Measurements from ENCODE around the gene VARS2. TPM values are rescaled to one million over a fixed set of nuclear protein-coding genes. Genes with fewer than 3 reads are reported as not detected.

Gene VARS2
- total RNA-seq, 6 experiments from 2014 or later: 15.3 to 18.4 (median 16.9) TPM

GRCh38 chr6:30945281-30945680 lies 31.2 kb downstream of the VARS2 start:
- Mint-ChIP-seq H3K9me3 (no peaks in the 10 kb centered on the region), H3K4me3 (no peak overlapping the region), H3K36me3 (ENCODE audit: low read depth) (no peaks in the 10 kb centered on the region), H3K27me3 (ENCODE audit: insufficient read depth) (peaks cover 49% of the 10 kb centered on the region), H3K4me1 (ENCODE audit: low read depth) (peaks cover 14% of the 10 kb centered on the region), H3K27ac (no peak overlapping the region)
- no peak for TF ChIP-seq CTCF (IDR thresholded peaks at IDR 0.05)
- DNase-seq: no peak

GRCh38 chr6:30947231-30947630 lies 33.2 kb downstream of the VARS2 start:
- TF ChIP-seq CTCF (IDR thresholded peaks at IDR 0.05): no peak
- peaks cover 10% of the 10 kb centered on the region for H3K4me1 Mint-ChIP-seq (ENCODE audit: low read depth)
- no peak overlapping the region for H3K27ac Mint-ChIP-seq
- DNase-seq: no peak
- peaks cover 58% of the 10 kb centered on the region for H3K27me3 Mint-ChIP-seq (ENCODE audit: insufficient read depth)
- H3K36me3 Mint-ChIP-seq (ENCODE audit: low read depth): no peaks in the 10 kb centered on the region
- H3K4me3 Mint-ChIP-seq: no peak overlapping the region
- no peaks in the 10 kb centered on the region for H3K9me3 Mint-ChIP-seq

- Mint-ChIP-seq H3K9me3 (no peaks in the 10 kb centered on the region), H3K4me1 (ENCODE audit: low read depth) (no peaks in the 10 kb centered on the region), H3K27ac (no peak overlapping the region), H3K27me3 (ENCODE audit: insufficient read depth) (peaks cover 65% of the 10 kb centered on the region), H3K4me3 (no peak overlapping the region), H3K36me3 (ENCODE audit: low read depth) (no peaks in the 10 kb centered on the region)
- TF ChIP-seq CTCF (IDR thresholded peaks at IDR 0.05): no peak
- DNase-seq: no peak
These were observed 34.8 kb downstream of the VARS2 start for GRCh38 chr6:30948811-30949210.

GRCh38 chr6:30951907-30952469 lies 38.0 kb downstream of the VARS2 start:
- DNase-seq: no peak
- no peaks in the 10 kb centered on the region for H3K9me3 Mint-ChIP-seq
- TF ChIP-seq CTCF (IDR thresholded peaks at IDR 0.05): no peak
- H3K4me3 Mint-ChIP-seq: no peak overlapping the region
- H3K4me1 Mint-ChIP-seq (ENCODE audit: low read depth): peaks cover 6% of the 10 kb centered on the region
- H3K36me3 Mint-ChIP-seq (ENCODE audit: low read depth): no peaks in the 10 kb centered on the region
- H3K27me3 Mint-ChIP-seq (ENCODE audit: insufficient read depth): peaks cover 76% of the 10 kb centered on the region
- H3K27ac Mint-ChIP-seq: no peak overlapping the region

GRCh38 chr6:30954631-30955366 lies 40.8 kb downstream of the VARS2 start:
- peak overlapping the region; percentile 12; the same call in 1 of the 2 replicates for H3K27ac Mint-ChIP-seq
- DNase-seq: no peak
- H3K36me3 Mint-ChIP-seq (ENCODE audit: low read depth): no peaks in the 10 kb centered on the region
- no peaks in the 10 kb centered on the region for H3K9me3 Mint-ChIP-seq
- peaks cover 67% of the 10 kb centered on the region for H3K27me3 Mint-ChIP-seq (ENCODE audit: insufficient read depth)
- H3K4me1 Mint-ChIP-seq (ENCODE audit: low read depth): peaks cover 6% of the 10 kb centered on the region
- H3K4me3 Mint-ChIP-seq: peak overlapping the region; percentile 70
- no peak for TF ChIP-seq CTCF (IDR thresholded peaks at IDR 0.05)

Data from HFFc6 (cell line).